T-helper 2 cell treated with Interferon-gamma antibody and Interleukin-4, amounts not matched to agents 5 μg/mL and 100 μg/mL, for 36 hours (primary cell): ENCODE results near the gene ARHGAP24.

Experiments used
- DNase-seq: peaks from one replicate; pipeline ENCODE4 v3.0.0; 2021; ENCODE audit warnings: low spot score
- H3K27ac Mint-ChIP-seq: one replicate; pipeline ENCODE4 v1.8.0; 2021; ENCODE audit warnings: mild to moderate bottlenecking, mixed read lengths
- H3K27me3 Mint-ChIP-seq: one replicate; pipeline ENCODE4 v1.8.0; 2021; ENCODE audit warnings: low read depth, mixed read lengths
- H3K36me3 Mint-ChIP-seq: one replicate; pipeline ENCODE4 v1.8.0; 2021; ENCODE audit warnings: low read depth, mixed read lengths
- H3K4me1 Mint-ChIP-seq: one replicate; pipeline ENCODE4 v1.8.0; 2021; ENCODE audit warnings: low read depth, mixed read lengths
- H3K4me3 Mint-ChIP-seq: one replicate; pipeline ENCODE4 v1.8.0; 2022; ENCODE audit warnings: mild to moderate bottlenecking, moderate library complexity, mixed read lengths
- H3K9me3 Mint-ChIP-seq: one replicate; pipeline ENCODE4 v1.8.0; 2021; ENCODE audit warnings: mixed read lengths

Gene ARHGAP24

DNA sequence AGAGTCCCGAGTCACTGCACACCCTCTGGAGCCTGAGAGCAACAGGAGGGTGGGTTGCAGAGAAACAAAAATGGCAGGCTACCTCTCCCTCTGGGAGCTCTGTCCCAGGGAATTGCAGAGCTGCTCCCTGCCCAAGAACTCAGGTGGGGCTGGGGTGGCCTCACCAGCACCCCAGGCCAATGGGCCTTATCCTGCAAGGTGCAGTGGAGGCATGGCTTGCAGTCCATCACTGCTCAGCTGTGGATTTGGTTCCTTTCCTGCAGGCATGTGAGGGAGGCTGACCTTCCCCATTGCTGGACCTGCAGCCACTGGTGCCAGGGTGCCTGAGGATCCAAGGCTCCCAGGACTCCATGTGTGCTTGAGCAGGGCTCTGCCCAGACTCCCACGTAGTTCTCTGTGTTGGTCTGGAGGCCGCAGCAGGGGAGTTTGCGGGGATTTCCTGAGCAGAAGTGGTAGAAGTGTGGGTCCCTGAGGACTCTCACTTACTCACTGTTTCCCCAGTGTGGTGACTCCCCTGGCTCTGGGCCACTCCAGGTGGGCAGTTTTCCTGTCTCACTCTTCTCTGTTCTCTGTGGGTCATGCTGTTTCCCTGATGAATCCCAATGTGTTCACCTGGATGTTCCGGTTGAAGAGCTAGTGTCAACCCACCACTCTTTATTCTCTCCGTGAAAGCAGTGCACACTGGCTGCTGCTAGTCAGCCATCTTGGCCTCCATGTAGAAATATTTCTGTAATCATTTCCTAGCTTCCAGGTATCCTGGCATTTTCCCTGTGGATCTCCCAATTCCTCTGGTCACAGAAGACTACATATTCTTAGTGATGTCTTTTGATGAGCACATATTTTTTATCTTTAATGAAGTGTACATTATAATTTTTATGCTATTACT lies 82.3 kb downstream of the ARHGAP24 start:
- Mint-ChIP-seq H3K27ac (no peak overlapping the region), H3K4me3 (no peak overlapping the region), H3K4me1 (no peaks in the 10 kb centered on the region)

DNA sequence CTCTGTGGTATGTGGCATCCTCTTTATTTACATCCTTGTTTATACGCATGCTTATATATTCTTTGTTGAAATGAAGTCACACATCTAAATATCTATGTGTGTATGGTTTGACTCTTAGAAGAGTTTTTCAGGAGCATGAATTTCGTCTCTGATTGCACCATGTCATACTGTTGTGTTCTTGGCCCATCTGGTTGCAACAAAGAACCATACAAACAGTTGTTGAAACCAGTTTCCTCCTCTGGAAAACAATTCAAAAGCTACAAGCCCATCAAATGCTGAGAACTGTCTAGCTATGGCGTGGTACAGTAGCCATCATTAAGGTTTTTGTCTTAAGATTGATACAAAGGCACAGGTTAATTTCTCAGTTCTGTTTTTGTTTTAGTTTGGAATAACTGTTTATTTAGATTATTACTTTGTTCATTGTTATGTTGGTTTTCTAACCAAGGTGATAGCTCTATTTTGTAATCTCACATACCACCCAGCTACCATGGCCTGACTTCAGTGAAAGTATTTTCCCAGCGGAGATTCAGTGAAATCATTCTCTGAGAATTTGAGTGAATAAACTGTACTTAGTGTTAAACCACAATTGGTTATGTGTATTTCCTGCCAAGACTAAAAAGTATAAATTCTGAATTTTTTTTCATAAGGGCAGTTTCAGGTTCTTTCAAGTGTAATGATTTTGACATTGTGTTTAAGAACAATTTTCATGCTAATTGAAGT lies 91.0 kb downstream of the ARHGAP24 start:
- no peaks in the 10 kb centered on the region for H3K4me1 Mint-ChIP-seq
- no peak overlapping the region for H3K4me3 Mint-ChIP-seq
- DNase-seq = no peak
- H3K27me3 Mint-ChIP-seq = no peaks in the 10 kb centered on the region
- no peaks in the 10 kb centered on the region for H3K9me3 Mint-ChIP-seq
- H3K36me3 Mint-ChIP-seq = no peaks in the 10 kb centered on the region
- H3K27ac Mint-ChIP-seq = no peak overlapping the region

More for the DNA sequence above, 82.3 kb downstream of the ARHGAP24 start:
- Mint-ChIP-seq H3K27me3 (no peaks in the 10 kb centered on the region), H3K9me3 (peaks cover 14% of the 10 kb centered on the region), H3K36me3 (no peaks in the 10 kb centered on the region)
- DNase-seq = no peak

DNA sequence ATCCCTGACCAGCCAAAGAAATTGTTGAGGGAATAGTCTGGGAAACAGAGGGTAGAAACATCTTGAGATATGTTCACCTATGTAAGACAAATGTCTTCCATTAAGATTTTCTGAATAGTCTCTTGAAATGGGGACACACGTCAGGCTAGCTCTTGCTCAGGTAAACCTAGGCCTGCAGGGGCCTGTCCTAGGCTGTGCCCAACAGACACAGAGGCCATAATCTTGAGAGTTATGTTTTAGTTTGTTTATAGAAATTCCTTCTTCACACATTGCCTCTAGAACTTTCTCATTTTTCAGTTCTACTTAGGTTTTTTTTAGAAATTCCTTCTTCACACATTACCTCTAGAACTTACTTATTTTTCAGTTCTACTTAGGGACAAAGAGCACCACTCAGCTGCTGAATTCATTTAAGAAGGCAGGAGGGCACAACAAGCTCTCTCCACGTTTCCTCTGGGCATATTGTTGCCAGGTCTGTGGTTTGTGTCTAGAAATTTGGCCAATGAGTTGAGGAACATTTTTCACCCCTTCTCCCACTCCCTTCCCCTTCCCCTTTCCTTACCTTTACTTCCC lies 94.9 kb downstream of the ARHGAP24 start:
- no peak for DNase-seq
- Mint-ChIP-seq H3K27me3 (no peaks in the 10 kb centered on the region), H3K4me3 (no peak overlapping the region), H3K4me1 (no peaks in the 10 kb centered on the region), H3K9me3 (no peaks in the 10 kb centered on the region), H3K27ac (no peak overlapping the region), H3K36me3 (no peaks in the 10 kb centered on the region)

DNA sequence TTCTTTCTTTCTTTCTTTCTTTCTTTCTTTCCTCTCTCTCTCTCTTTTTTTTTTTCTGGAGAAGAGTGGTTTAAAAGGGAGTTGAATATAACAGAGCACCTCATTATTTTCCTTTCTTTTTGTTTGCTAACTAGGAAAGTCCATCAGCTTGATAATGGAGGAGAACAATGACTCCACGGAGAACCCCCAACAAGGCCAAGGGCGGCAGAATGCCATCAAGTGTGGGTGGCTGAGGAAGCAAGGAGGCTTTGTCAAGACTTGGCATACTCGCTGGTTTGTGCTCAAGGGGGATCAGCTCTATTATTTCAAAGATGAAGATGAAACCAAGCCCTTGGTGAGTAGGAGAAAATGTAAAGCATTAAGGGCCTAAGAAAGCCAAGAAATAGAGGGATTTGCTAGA lies 95.4 kb downstream of the ARHGAP24 start:
- Mint-ChIP-seq H3K27me3 (no peaks in the 10 kb centered on the region), H3K27ac (no peak overlapping the region), H3K4me3 (no peak overlapping the region), H3K9me3 (no peaks in the 10 kb centered on the region), H3K36me3 (no peaks in the 10 kb centered on the region), H3K4me1 (no peaks in the 10 kb centered on the region)
- no peak for DNase-seq

DNA sequence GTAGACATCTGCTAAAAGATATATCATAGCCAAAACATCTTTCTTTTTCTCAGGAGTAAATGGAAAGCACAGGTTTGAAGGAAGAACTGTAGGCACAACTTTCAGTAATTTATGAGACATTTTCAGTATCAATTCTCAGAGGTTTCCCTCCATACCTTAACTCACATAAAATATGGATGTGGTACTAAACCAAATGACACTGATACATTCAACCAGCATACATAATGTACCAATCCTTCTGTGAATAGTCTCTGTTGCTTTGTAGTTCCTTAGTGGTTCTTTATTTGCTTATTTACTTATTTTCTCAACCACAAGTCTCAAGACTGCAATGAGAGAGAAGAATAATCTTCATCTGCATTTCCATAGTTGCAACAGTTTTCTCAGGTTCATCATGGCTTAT lies 96.1 kb downstream of the ARHGAP24 start:
- Mint-ChIP-seq H3K4me1 (no peaks in the 10 kb centered on the region), H3K9me3 (no peaks in the 10 kb centered on the region), H3K27me3 (no peaks in the 10 kb centered on the region), H3K4me3 (no peak overlapping the region), H3K27ac (no peak overlapping the region), H3K36me3 (no peaks in the 10 kb centered on the region)
- DNase-seq = no peak

DNA sequence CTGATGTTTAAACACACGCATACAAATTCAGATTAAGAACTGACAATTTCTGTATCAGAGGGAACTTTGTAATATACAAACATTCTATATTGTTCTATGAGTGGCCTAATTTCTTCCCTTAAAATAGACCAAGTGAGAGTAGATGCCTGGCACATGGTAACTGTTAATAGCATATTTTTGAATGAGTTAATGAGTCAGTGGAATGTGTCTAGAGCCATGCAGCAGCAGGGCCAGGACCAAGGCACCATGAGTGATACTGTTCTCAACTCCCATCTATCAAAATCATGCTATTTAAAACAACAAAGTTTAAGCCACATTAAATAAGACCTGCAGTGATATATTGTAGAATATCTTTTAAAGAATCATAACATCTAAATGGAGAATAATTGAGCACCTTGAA lies 98.3 kb downstream of the ARHGAP24 start:
- H3K9me3 Mint-ChIP-seq = no peaks in the 10 kb centered on the region
- H3K27me3 Mint-ChIP-seq = no peaks in the 10 kb centered on the region
- H3K4me3 Mint-ChIP-seq = no peak overlapping the region
- DNase-seq = no peak
- no peaks in the 10 kb centered on the region for H3K4me1 Mint-ChIP-seq
- no peak overlapping the region for H3K27ac Mint-ChIP-seq
- no peaks in the 10 kb centered on the region for H3K36me3 Mint-ChIP-seq

DNA sequence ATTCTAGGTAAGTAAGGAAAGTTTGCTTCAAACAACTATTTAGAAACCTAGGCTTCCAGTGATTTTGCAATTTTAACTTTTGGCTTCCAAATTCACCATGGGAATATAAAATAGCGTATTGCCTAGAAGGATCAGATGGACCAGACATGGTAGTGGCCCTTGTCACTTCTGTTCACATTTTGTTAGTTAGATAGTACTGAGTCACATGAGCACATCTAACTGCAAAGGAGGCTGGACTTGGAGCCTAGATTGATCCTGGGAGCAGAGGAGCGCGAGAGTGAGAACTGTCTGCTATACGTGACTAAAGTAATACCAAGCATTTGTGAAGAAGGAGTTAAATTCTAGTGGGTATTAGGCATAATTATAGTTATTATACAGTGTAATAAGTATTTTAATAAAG lies 102.4 kb downstream of the ARHGAP24 start:
- no peaks in the 10 kb centered on the region for H3K4me1 Mint-ChIP-seq
- H3K27ac Mint-ChIP-seq = no peak overlapping the region
- DNase-seq = no peak
- H3K27me3 Mint-ChIP-seq = no peaks in the 10 kb centered on the region
- no peaks in the 10 kb centered on the region for H3K36me3 Mint-ChIP-seq
- H3K9me3 Mint-ChIP-seq = no peaks in the 10 kb centered on the region
- H3K4me3 Mint-ChIP-seq = no peak overlapping the region

DNA sequence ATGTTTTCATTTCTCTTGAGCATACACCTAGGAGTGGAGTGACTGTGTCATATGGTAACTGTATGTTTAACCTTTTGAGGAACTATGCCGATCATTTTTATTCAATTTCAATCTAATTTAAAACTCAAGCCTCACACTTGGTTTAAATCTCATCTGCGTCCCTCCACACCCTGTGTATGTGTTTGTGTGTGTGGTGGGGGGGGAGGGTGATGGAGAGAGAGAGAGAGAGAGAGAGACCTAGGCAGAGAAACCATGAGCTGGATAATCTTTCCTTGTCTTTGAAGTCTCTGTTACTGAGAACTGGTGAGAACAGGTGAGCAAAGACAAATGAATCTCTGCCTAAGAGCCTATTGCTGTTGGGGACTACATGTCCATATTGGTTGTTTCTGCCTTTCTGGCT lies 105.0 kb downstream of the ARHGAP24 start:
- no peak overlapping the region for H3K27ac Mint-ChIP-seq
- no peak for DNase-seq
- H3K4me1 Mint-ChIP-seq = no peaks in the 10 kb centered on the region
- H3K36me3 Mint-ChIP-seq = no peaks in the 10 kb centered on the region
- H3K9me3 Mint-ChIP-seq = no peaks in the 10 kb centered on the region
- H3K27me3 Mint-ChIP-seq = no peaks in the 10 kb centered on the region
- H3K4me3 Mint-ChIP-seq = no peak overlapping the region

DNA sequence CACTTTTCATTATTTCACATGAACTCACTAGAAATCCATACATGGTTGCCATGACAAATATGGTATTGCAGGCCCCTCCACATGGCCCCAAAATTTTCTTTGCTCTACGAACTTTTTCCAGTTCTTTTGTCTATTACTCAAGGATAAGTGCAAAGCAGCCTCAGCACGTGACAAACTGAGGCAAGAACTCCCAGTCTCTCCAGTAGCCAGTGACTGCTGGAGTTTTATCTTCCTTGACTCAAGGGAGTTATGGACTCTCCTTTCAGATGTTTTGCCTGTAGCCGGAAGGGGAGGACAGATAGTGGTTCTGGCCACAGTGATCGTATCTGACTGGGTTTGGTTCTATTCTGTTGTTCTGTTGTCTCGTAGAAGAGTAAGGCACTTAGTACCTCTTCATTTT lies 105.5 kb downstream of the ARHGAP24 start:
- H3K4me3 Mint-ChIP-seq = no peak overlapping the region
- DNase-seq = no peak
- no peaks in the 10 kb centered on the region for H3K27me3 Mint-ChIP-seq
- no peaks in the 10 kb centered on the region for H3K4me1 Mint-ChIP-seq
- no peaks in the 10 kb centered on the region for H3K36me3 Mint-ChIP-seq
- no peak overlapping the region for H3K27ac Mint-ChIP-seq
- H3K9me3 Mint-ChIP-seq = no peaks in the 10 kb centered on the region

DNA sequence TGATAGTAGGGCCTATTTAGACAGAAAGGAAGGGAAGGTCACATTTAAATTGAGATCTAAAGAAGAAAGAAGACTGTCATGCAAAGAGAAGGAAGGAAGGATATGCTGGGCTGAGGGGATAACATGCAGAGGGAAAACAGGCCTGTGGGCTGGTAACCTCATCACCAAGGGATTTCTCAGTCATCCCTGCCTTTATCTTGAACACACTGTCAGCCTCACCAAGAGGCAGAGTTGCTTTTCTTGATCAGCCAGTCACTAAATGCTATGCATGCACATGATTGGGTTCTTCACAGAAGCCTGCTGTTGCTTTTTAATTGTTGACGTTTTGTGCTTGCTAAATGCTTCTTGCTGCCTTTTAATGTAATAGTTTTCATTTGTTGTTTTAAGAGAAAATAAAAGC lies 113.0 kb downstream of the ARHGAP24 start:
- Mint-ChIP-seq H3K4me1 (no peaks in the 10 kb centered on the region), H3K36me3 (no peaks in the 10 kb centered on the region), H3K27me3 (no peaks in the 10 kb centered on the region), H3K27ac (no peak overlapping the region), H3K9me3 (peaks cover 6% of the 10 kb centered on the region), H3K4me3 (no peak overlapping the region)
- no peak for DNase-seq

DNA sequence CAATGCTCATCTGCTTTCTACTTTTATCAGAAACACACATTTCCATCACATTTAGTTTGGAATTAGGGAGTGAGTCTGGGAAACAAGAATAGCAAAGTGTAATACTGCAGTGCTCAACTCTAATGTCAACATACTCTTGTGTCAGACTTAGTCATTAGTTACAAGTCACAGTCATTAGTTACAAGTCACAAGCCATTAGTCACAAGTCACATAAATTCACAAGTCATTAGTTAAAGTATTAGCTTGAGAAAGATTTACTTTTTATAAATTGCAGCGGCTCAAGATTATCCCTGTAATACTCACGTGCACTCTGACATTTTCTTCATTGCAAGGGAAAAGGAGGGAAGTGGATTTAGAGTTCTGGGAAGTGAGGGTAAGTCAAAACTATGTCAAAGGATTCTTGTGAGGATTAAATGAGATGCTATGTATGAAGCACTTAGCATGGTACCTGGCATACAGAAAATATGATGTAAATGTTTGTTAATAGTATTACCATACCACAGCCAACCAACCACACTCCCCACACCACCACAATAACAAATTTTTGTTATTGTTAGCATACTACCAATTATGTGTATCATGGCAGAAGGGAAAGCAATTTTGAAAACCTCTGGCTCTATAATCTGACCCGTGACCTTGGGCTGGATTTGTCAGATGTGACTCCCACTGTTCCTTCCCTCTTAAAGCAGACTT lies 116.6 kb downstream of the ARHGAP24 start:
- DNase-seq = no peak
- no peaks in the 10 kb centered on the region for H3K4me1 Mint-ChIP-seq
- H3K27me3 Mint-ChIP-seq = no peaks in the 10 kb centered on the region
- no peaks in the 10 kb centered on the region for H3K36me3 Mint-ChIP-seq
- no peaks in the 10 kb centered on the region for H3K9me3 Mint-ChIP-seq
- H3K27ac Mint-ChIP-seq = no peak overlapping the region
- no peak overlapping the region for H3K4me3 Mint-ChIP-seq

DNA sequence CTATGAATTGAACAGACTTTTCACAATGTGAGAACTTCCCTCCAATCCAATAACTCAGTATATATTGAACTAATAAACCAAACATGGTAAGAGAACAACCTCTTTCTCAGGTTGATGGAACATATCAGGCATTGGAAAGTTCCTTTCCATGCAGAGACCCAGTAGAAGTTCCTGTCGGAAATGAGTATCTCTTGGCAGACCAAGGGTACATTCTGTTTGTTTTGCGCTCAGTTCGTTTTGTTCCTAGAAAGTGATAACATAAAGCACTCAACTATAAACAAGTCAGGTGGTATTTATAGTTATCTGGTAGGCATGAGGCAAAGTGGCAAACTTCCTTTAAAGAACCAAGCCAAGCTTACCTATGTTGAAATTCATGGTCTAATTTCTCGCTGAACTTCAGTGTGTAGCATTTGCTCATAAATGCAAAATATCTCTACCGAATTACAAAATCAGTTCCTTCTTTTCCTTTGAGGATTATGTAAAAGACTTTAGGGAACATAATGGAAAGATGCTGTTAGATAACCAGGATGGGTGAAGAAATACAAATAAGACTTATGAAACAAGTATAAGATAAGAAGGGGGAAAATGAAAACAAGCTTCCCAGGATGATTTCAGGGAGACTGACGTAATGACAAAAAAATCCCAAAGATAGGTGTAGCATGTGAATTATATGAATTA lies 120.3 kb downstream of the ARHGAP24 start:
- no peak overlapping the region for H3K27ac Mint-ChIP-seq
- no peaks in the 10 kb centered on the region for H3K9me3 Mint-ChIP-seq
- no peaks in the 10 kb centered on the region for H3K36me3 Mint-ChIP-seq
- no peak overlapping the region for H3K4me3 Mint-ChIP-seq
- H3K27me3 Mint-ChIP-seq = no peaks in the 10 kb centered on the region
- DNase-seq = no peak
- no peaks in the 10 kb centered on the region for H3K4me1 Mint-ChIP-seq

DNA sequence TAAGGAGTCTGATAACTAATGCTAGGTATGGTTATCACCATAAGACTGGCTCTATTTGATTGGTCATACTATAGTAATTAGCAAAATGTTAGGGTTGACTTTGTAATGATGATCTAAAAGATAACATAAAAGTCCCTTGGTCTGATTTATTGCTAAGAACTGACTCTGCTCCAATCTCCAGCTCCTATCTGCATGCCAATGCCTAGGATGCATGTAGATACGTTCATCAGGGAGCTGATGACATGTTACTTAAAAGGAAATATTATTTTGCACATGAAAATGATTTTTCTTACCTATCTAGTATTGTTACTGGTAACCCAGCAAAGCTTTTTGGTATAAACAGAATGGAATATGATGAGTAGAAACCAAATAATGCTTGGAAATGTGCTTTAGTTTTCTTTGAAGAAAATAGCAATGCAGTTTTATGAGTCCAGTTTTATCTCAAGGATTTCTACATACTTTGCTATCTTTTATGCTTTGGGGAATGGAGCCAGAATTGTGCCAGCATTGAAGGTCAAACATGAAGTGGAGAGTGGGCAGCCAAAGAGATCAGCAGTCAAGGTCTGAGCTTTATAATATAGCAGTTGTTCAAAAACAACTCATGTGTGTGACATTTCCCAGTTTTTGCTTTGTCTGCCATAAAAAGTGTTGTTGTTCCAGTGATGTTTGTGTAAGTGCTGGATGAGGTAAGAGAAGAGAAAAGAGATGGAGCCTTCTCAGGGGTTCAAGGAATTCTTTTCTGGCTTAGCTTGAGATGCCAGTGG lies 121.0 kb downstream of the ARHGAP24 start:
- Mint-ChIP-seq H3K27me3 (no peaks in the 10 kb centered on the region), H3K36me3 (no peaks in the 10 kb centered on the region), H3K27ac (no peak overlapping the region), H3K9me3 (no peaks in the 10 kb centered on the region), H3K4me3 (no peak overlapping the region), H3K4me1 (no peaks in the 10 kb centered on the region)
- DNase-seq = no peak
